H1 (cell line): ENCODE results near the gene ASS1. TPM values are rescaled to one million over a fixed set of nuclear protein-coding genes. Genes with fewer than 3 reads are reported as not detected.

Experiments used
- CTCF ChIA-PET: fragments of 300-600 bp; sonication (Branson Sonifier 250); formaldehyde crosslinking; loops from one replicate; lab custom pipeline; 2021; ENCODE audit not compliant: partially characterized antibody; lab: Charles Lee
- POLR2A ChIA-PET: fragments of 300-600 bp; sonication (Branson Sonifier 250); formaldehyde crosslinking; loops from one replicate; lab custom pipeline; 2021; ENCODE audit warnings: inconsistent platforms; ENCODE audit not compliant: partially characterized antibody; lab: Charles Lee
- DNase-seq, 2 experiments: peaks; one replicate each; pipeline versions ENCODE4 v3.0.0 to v3.0.0-alpha.2; 2010 to 2022; ENCODE audit warnings: low spot score in 2 of 2, low read depth in 1 of 2, mixed read lengths in 1 of 2
- FAIRE-seq: peaks from 2 replicates; lab custom pipeline; 2011; peaks lifted over from hg19 to GRCh38; lab: Jason Lieb, UNC
- H2AFZ ChIP-seq: 2 replicates; pipeline ENCODE4 v1.8.1; 2012; ENCODE audit warnings: low read length, inconsistent platforms
- H2AK5ac ChIP-seq: 2 replicates; pipeline ENCODE4 v1.6.1; 2013; ENCODE audit warnings: low read depth, low read length
- H2BK120ac ChIP-seq: replicated peaks from 2 replicates; pipeline ENCODE3; 2013; ENCODE audit warnings: low read depth, low read length, inconsistent platforms
- H2BK12ac ChIP-seq: 2 replicates; pipeline ENCODE4 v1.6.1; 2013; ENCODE audit warnings: low read depth, low read length
- H2BK15ac ChIP-seq: 2 replicates; pipeline ENCODE4 v1.6.1; 2013; ENCODE audit warnings: low read length
- H2BK20ac ChIP-seq: 2 replicates; pipeline ENCODE4 v1.6.1; 2013; ENCODE audit warnings: low read length
- H2BK5ac ChIP-seq: 2 replicates; pipeline ENCODE4 v1.6.1; 2013; ENCODE audit warnings: low read depth, low read length
- H3K14ac ChIP-seq: 2 replicates; pipeline ENCODE4 v1.6.1; 2013; ENCODE audit warnings: inconsistent platforms; ENCODE audit not compliant: insufficient read length
- H3K18ac ChIP-seq: 2 replicates; pipeline ENCODE4 v1.6.1; 2013; ENCODE audit warnings: low read length; ENCODE audit errors: extremely low read depth
- H3K23ac ChIP-seq: 2 replicates; pipeline ENCODE4 v1.6.1; 2013; ENCODE audit warnings: inconsistent platforms; ENCODE audit not compliant: insufficient read length
- H3K23me2 ChIP-seq: 2 replicates; pipeline ENCODE4 v1.6.1; 2013; ENCODE audit warnings: low read depth, low read length
- H3K27ac ChIP-seq: 2 replicates; pipeline ENCODE4 v1.6.1; 2011; ENCODE audit warnings: low read depth, low read length, inconsistent platforms
- H3K27me3 ChIP-seq, 4 experiments: replicated peaks in 1 of 4; 1 replicate in 1 of 4; 2 replicates in 3 of 4; pipeline versions ENCODE4 v1.6.1 to v1.8.1; 2011 to 2013; ENCODE audit warnings: low read length in 3 of 4, mild to moderate bottlenecking in 3 of 4, inconsistent platforms in 2 of 4, mixed read lengths in 2 of 4, moderate library complexity in 1 of 4; ENCODE audit not compliant: control insufficient read depth in 3 of 4, insufficient read depth in 3 of 4; ENCODE audit errors: extremely low read depth in 1 of 4
- H3K36me3 ChIP-seq, 4 experiments: 2 replicates each; pipeline versions ENCODE4 v1.6.1 to v1.8.1; 2011 to 2013; ENCODE audit warnings: mild to moderate bottlenecking in 4 of 4, low read length in 3 of 4, moderate library complexity in 2 of 4, control low read depth in 1 of 4, inconsistent platforms in 1 of 4; ENCODE audit not compliant: insufficient read depth in 4 of 4, control insufficient read depth in 2 of 4
- H3K4ac ChIP-seq: replicated peaks from 2 replicates; pipeline ENCODE3; 2013; ENCODE audit warnings: low read length, low read depth, mixed read lengths, inconsistent platforms; ENCODE audit not compliant: insufficient read length
- H3K4me1 ChIP-seq, 4 experiments: replicated peaks in 1 of 4; 1 replicate in 1 of 4; 2 replicates in 3 of 4; pipeline versions ENCODE4 v1.6.1 to v1.8.1; 2011 to 2013; ENCODE audit warnings: low read length in 3 of 4, inconsistent platforms in 2 of 4, mixed read lengths in 1 of 4; ENCODE audit not compliant: insufficient read depth in 4 of 4, control insufficient read depth in 3 of 4
- H3K4me2 ChIP-seq, 2 experiments: 2 replicates each; pipeline versions ENCODE4 v1.6.1 to v1.8.1; 2011 to 2013; ENCODE audit warnings: low read depth in 2 of 2, low read length in 2 of 2, control low read depth in 1 of 2, inconsistent platforms in 1 of 2, mild to moderate bottlenecking in 1 of 2; ENCODE audit not compliant: insufficient read depth in 1 of 2
- H3K4me3 ChIP-seq, 4 experiments: fragments of 200-600, 300-600 bp in 1 of 4; sonication (generic), shearing (Covaris generic), sonication (Bioruptor Twin) in 1 of 4; 2 replicates each; pipeline versions ENCODE4 v1.5.1 to v1.8.1; 2011 to 2016; ENCODE audit warnings: low read length in 4 of 4, low read depth in 3 of 4, control low read depth in 2 of 4, inconsistent platforms in 2 of 4, mild to moderate bottlenecking in 2 of 4, mixed read lengths in 1 of 4, moderate library complexity in 1 of 4; ENCODE audit not compliant: insufficient read depth in 2 of 4; ENCODE audit errors: extremely low read depth in 1 of 4
- H3K56ac ChIP-seq: replicated peaks from 2 replicates; pipeline ENCODE3; 2013; ENCODE audit warnings: low read depth, mild to moderate bottlenecking, mixed read lengths, low read length, inconsistent platforms; ENCODE audit not compliant: insufficient read length
- H3K79me1 ChIP-seq: 2 replicates; pipeline ENCODE4 v1.6.1; 2013; ENCODE audit warnings: low read depth, low read length, control low read depth
- H3K79me2 ChIP-seq, 2 experiments: 2 replicates each; pipeline versions ENCODE4 v1.6.1 to v1.8.1; 2012 to 2013; ENCODE audit warnings: low read length in 2 of 2, mild to moderate bottlenecking in 2 of 2, inconsistent platforms in 1 of 2; ENCODE audit not compliant: insufficient read depth in 2 of 2, control insufficient read depth in 1 of 2
- H3K9ac ChIP-seq, 4 experiments: replicated peaks in 1 of 4; 1 replicate in 1 of 4; 2 replicates in 3 of 4; pipeline versions ENCODE4 v1.6.1 to v1.8.1; 2011 to 2013; ENCODE audit warnings: low read depth in 3 of 4, low read length in 3 of 4, control low read depth in 2 of 4, mild to moderate bottlenecking in 2 of 4, moderate library complexity in 2 of 4, inconsistent platforms in 1 of 4; ENCODE audit errors: extremely low read depth in 1 of 4
- H3K9me3 ChIP-seq, 2 experiments: 2 replicates each; pipeline versions ENCODE4 v1.6.1 to v1.8.1; 2012 to 2013; ENCODE audit warnings: mild to moderate bottlenecking in 2 of 2, moderate library complexity in 2 of 2, control low read depth in 1 of 2, inconsistent platforms in 1 of 2, low read depth in 1 of 2, low read length in 1 of 2, mixed read lengths in 1 of 2; ENCODE audit not compliant: insufficient read depth in 2 of 2
- H4K20me1 ChIP-seq, 2 experiments: replicated peaks in 1 of 2; 2 replicates each; pipeline versions ENCODE3 to v1.8.1; 2011 to 2013; ENCODE audit warnings: inconsistent platforms in 2 of 2, low read length in 2 of 2, mild to moderate bottlenecking in 1 of 2; ENCODE audit not compliant: insufficient read depth in 2 of 2, control insufficient read depth in 1 of 2
- H4K5ac ChIP-seq: 2 replicates; pipeline ENCODE4 v1.6.1; 2013; ENCODE audit warnings: low read length, low read depth, mixed read lengths, inconsistent platforms; ENCODE audit not compliant: insufficient read length
- H4K8ac ChIP-seq: 2 replicates; pipeline ENCODE4 v1.8.0; 2013; ENCODE audit warnings: mild to moderate bottlenecking, moderate library complexity, low read length, inconsistent platforms; ENCODE audit not compliant: insufficient read depth; ENCODE audit errors: extremely low read depth
- H4K91ac ChIP-seq: replicated peaks from 2 replicates; pipeline ENCODE3; 2013; ENCODE audit warnings: low read length, mixed read lengths, inconsistent platforms; ENCODE audit not compliant: insufficient read length
- CEBPB ChIP-seq: IDR thresholded peaks from 2 replicates; pipeline ENCODE4 v1.6.1; 2012; ENCODE audit warnings: low read depth, low read length
- CTBP2 ChIP-seq: IDR thresholded peaks from 2 replicates; pipeline ENCODE4 v1.7.0; 2011; ENCODE audit warnings: borderline replicate concordance, mild to moderate bottlenecking, moderate library complexity, mixed read lengths, low read length; ENCODE audit not compliant: insufficient read depth, insufficient read length
- EP300 ChIP-seq, 2 experiments: IDR thresholded peaks; 1 replicate in 1 of 2; 2 replicates in 1 of 2; pipeline ENCODE4 v1.6.1; 2011 to 2012; ENCODE audit warnings: low read depth in 2 of 2, low read length in 2 of 2, mild to moderate bottlenecking in 2 of 2, borderline replicate concordance in 1 of 2, inconsistent platforms in 1 of 2, moderate library complexity in 1 of 2
- JUND ChIP-seq: IDR thresholded peaks from 2 replicates; pipeline ENCODE4 v1.6.1; 2011; ENCODE audit warnings: mild to moderate bottlenecking, improper control_type of control experiment, low read length
- RNF2 ChIP-seq: fragments of 200-900, 300-1000 bp; sonication (generic); IDR thresholded peaks from 2 replicates; pipeline ENCODE4 v1.7.1; 2016; ENCODE audit warnings: borderline replicate concordance, low read depth, mild to moderate bottlenecking, antibody characterized with exemption, low read length; ENCODE audit not compliant: poor library complexity, severe bottlenecking; ENCODE audit errors: missing control alignments
- RXRA ChIP-seq: IDR thresholded peaks from 2 replicates; pipeline ENCODE4 v1.6.1; 2011; ENCODE audit warnings: low read depth, mild to moderate bottlenecking, low read length, moderate library complexity; ENCODE audit not compliant: insufficient read depth
- SIRT6 ChIP-seq: IDR thresholded peaks from one replicate; pipeline ENCODE4 v1.7.1; 2012; ENCODE audit warnings: low read length, inconsistent platforms
- TCF12 ChIP-seq: IDR thresholded peaks from 2 replicates; pipeline ENCODE4 v1.6.1; 2011; ENCODE audit warnings: low read depth, mild to moderate bottlenecking, low read length
- WGBS, 2 experiments: shearing (Covaris generic) in 1 of 2; methylation state at CpG; one replicate each; pipeline versions ENCODE4 v1.1.6 to v1.1.7; 2013 to 2015; ENCODE audit warnings: low lambda C conversion rate in 2 of 2, mixed read lengths in 2 of 2, inconsistent platforms in 1 of 2, low coverage in 1 of 2, missing lambda C conversion rate in 1 of 2; ENCODE audit not compliant: insufficient replicate concordance in 2 of 2, insufficient coverage in 1 of 2, insufficient read length in 1 of 2; ENCODE audit errors: extremely low coverage in 1 of 2, missing lambda C conversion rate in 1 of 2; 5-methylcytosine and 5-hydroxymethylcytosine counted together
- polyA plus RNA-seq, 7 experiments: library from polyadenylated mRNA; depleted of rRNA in 3 of 7; stranded (reverse) in 5 of 7; unstranded in 2 of 7; fragments of >200 nt in 5 of 7; fragments of 200-250 nt in 2 of 7; gene quantifications; 1 replicate in 5 of 7; 2 replicates in 1 of 7; 4 replicates in 1 of 7; pipeline versions ENCODE4 v1.2.1 to v1.2.3, GENCODE V29; 2011 to 2013; ENCODE audit warnings: missing spikeins in 2 of 7, mixed read lengths in 2 of 7
- total RNA-seq: library from RNA; stranded (reverse); fragmentation: NEBNext Ultra II Directional; extraction: Animal tissue kit (Norgen Biotek cat#: 25700); gene quantifications from 2 replicates; pipeline ENCODE4 v1.2.1, GENCODE V29; 2021

ASS1 gene
- total and polyA plus RNA-seq, 2 of the 8 experiments (the other 6 are each of a cell fraction or from before 2014, with no cell fraction given): 108 to 296 TPM

DNA sequence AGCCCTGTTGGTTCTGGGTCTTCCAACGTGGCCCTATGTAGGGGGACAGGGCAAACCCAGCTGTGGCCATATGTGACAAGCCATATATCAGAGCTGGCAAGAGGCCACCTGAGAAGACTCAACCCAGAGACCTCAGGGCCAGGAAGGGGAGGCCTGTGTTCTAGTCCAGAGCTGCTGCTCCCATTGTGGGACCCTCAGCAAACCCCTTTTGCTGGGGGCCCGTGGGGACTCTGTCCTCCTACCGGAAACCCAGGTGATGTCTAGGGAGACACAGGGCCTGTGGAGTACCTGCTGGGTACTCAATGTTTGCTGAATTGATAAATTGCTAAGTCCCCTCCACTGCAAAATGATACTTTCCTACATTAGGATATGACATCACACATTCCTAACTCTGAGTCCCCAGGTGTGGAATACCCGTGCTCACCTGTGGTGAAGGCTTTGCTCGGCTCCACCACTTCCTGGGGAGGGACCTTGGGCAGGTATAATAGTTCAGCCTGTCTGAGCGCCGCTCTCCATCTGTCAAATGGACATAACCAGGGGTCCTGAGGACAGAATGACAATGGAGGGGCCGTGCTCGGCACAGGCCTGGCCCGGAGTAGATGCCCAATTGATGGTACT lies 38.4 kb upstream of the ASS1 start:
- no peak overlapping the region for H4K8ac ChIP-seq
- H2BK5ac ChIP-seq: no peak overlapping the region
- no peaks in the 10 kb centered on the region for H4K20me1 ChIP-seq
- no peak for FAIRE-seq
- no peak overlapping the region for H4K5ac ChIP-seq
- WGBS, 2 experiments: 82% methylated on average over 10 of the region's 10 CpGs; no CpG with 5 or more reads in 1 of the 2 experiments
- no peaks in the 10 kb centered on the region for H3K79me2 ChIP-seq
- POLR2A ChIA-PET: no interaction called here
- no peak overlapping the region for H3K4me2 ChIP-seq
- H2BK20ac ChIP-seq: no peak overlapping the region
- no peaks in the 10 kb centered on the region for H3K4me1 ChIP-seq
- H2BK15ac ChIP-seq: no peak overlapping the region
- H3K4me3 ChIP-seq: no peak overlapping the region
- H3K56ac ChIP-seq: no peak overlapping the region
- no peak overlapping the region for H2AK5ac ChIP-seq
- no peak overlapping the region for H3K14ac ChIP-seq
- no peaks in the 10 kb centered on the region for H3K23me2 ChIP-seq
- no peak overlapping the region for H3K18ac ChIP-seq
- H3K23ac ChIP-seq: no peak overlapping the region
- H2BK120ac ChIP-seq: no peak overlapping the region
- H3K4ac ChIP-seq: no peak overlapping the region
- no peak for TF ChIP-seq CEBPB
- TF ChIP-seq EP300 (IDR thresholded peaks at IDR 0.05; ENCODE audit: borderline replicate concordance in 1 of 2, low read depth in 2 of 2, low read length in 2 of 2): no peak
- no peak for TF ChIP-seq TCF12
- no peak for TF ChIP-seq RXRA
- no peak for TF ChIP-seq CTBP2
- TF ChIP-seq RNF2: no peak
- TF ChIP-seq JUND: no peak
- TF ChIP-seq SIRT6: no peak
- TF ChIP-seq, all 59 proteins: peak for 0
- Histone ChIP-seq H3K9ac (no peak overlapping the region), H3K27me3 (no peaks in the 10 kb centered on the region), H3K36me3 (no peaks in the 10 kb centered on the region; a peak in 1 of 8 replicates), H3K27ac (no peak overlapping the region), H2AFZ (no peak overlapping the region), H3K9me3 (no peaks in the 10 kb centered on the region), H3K79me1 (no peaks in the 10 kb centered on the region), H2BK12ac (no peak overlapping the region), H4K91ac (no peak overlapping the region)
- DNase-seq: no peak
- CTCF ChIA-PET: interaction anchor here (0.8 kb wide), 1 partner anchor 23 kb away, joined by 3 read pairs; no protein-coding TSS in a partner anchor
